HG02885 (cell line): Measurements from ENCODE around the gene SLC22A3.

Experiments used
- ATAC-seq: cut with Tn5 transposase; IDR thresholded peaks from one replicate; pipeline ENCODE4 v1.9.1; 2021; ENCODE audit warnings: mild to moderate bottlenecking; ENCODE audit not compliant: unreplicated experiment, poor library complexity

Gene SLC22A3

DNA sequence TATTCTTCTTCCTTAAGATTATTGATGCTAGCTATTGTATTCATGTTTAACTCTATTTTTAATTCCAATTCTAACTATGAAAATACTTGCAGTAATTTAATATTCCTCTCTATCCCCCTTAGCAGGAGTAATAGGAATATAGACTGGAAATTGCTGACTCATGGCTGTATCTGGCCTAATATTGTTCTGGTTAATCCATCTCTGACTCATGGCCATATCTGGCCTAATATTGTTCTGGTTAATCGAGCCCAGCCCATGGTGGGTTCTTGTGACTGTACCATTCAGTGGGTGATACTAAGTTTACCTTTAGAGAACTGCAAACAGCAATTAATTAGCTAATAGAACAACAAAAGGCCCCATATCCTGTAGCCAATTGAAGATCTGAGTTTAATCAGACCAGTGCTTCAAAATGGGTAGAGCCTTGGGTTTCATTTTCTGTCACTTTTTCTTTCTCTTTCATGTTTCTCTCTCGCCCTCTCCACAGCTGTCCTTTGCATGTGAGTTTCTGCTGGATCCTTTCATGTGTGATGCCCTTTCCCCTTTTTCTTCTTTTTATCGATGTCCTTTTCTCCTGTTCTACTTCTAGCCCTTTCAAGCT is 50.6 kb downstream of the SLC22A3 start:
- peak; percentile 98 for ATAC-seq

DNA sequence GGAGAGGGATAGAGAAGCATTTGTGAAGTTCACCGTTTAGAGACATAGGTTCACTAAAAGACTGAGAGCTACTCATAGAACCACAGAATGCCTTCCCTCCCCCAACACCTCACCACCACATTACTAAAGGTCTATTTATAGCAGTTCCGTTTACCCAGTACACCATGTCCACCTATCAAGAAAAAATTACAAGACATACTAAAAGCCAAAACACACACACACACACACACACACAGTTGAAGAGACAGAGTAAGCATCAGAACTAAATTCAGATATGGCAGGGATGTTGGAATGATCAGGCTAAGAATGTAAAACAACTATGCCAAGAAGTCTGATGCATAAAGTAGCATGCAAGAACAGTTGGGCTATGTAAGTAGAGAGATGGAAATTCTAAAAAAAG is 52.3 kb downstream of the SLC22A3 start:
- no peak for ATAC-seq

DNA sequence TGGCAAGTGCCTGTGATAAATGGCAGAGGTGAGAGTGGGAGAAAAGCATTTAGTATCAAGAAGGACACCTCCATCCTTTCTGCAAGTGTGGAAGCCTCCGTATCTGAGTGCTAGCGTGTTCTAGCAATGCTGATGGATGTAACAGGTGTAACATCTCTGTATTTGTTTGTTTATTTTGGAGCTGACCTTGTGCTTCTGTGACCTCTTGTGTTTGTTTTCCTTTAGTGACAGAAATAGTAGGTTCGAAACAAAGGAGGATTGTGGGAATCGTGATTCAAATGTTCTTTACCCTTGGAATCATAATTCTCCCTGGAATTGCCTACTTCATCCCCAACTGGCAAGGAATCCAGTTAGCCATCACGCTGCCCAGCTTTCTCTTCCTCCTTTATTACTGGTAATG is 60.4 kb downstream of the SLC22A3 start:
- no peak for ATAC-seq

GRCh38 chr6:160412993-160413392 is 64.8 kb downstream of the SLC22A3 start:
- ATAC-seq, result no peak

GRCh38 chr6:160417146-160417545 is 69.0 kb downstream of the SLC22A3 start:
- ATAC-seq, result no peak

GRCh38 chr6:160417550-160417949 is 69.4 kb downstream of the SLC22A3 start:
- ATAC-seq, result no peak

DNA sequence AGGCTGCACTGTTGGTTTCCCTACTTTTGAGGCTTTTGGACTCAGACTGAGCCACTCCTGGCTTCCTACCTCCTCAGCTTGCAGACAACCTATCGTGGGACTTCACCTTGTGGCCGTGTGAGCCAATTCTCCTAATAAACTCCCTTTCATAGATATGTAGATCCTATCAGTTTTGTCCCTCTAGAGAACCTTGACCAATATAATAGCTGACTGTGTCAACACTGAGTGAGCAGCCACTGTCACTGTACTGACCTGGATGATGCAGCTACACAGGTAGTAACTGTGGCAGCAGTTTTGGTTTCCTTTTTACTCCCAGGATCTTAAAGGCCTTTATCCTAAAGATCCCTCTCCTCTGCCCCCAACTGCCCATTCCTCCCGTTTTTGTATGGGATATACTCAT is 70.2 kb downstream of the SLC22A3 start:
- ATAC-seq, result no peak

GRCh38 chr6:160419488-160419887 is 71.3 kb downstream of the SLC22A3 start:
- ATAC-seq, result no peak

- ATAC-seq, result no peak
These were observed 72.2 kb downstream of the SLC22A3 start for GRCh38 chr6:160420253-160420968.

- no peak for ATAC-seq
These were observed 72.9 kb downstream of the SLC22A3 start for GRCh38 chr6:160420969-160421556.

DNA sequence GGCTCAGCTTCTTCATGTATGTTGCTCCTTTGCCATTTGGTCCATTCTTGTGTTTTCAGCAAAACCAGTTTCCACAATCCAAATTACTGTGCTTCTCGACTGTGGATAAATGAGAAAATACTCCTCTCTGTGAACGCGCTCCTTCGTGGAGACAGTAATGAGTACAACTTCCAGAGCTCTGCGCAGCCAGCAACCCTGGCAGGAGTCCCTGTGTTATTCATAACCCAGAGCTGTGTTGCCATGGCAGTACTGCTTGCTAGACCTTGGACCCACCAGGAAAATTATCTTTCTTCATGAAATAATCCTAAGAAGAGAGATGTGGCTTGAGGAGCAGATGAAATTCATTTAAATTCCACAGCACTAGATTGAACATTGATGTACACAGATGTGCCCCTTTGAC is 73.7 kb downstream of the SLC22A3 start:
- ATAC-seq, result no peak

- ATAC-seq, result no peak
These were observed 76.1 kb downstream of the SLC22A3 start for GRCh38 chr6:160424256-160424655.

GRCh38 chr6:160426136-160426535 is 78.0 kb downstream of the SLC22A3 start:
- no peak for ATAC-seq

GRCh38 chr6:160427312-160428068 is 79.3 kb downstream of the SLC22A3 start:
- ATAC-seq, result no peak

DNA sequence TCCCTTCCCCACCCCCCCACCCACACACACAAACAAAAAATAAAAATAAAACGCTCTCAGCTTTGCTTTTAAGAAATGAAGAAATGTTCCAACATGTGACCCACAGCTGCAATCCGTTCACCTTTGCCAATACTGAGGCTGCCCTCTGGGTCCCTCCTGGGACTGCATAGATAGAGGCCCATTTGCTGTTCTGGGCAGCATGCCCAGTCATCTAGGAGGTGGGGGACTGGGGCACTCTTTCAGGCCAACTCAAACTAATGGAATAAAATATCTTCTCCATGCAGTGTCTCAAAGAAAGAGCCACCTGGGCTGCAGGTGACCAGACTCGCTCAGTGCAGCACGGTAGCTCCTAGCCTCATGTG is 79.9 kb downstream of the SLC22A3 start:
- ATAC-seq, result no peak

- ATAC-seq, result no peak
These were observed 80.8 kb downstream of the SLC22A3 start for GRCh38 chr6:160428818-160429619.

GRCh38 chr6:160429620-160429895 is 81.4 kb downstream of the SLC22A3 start:
- ATAC-seq, result no peak

DNA sequence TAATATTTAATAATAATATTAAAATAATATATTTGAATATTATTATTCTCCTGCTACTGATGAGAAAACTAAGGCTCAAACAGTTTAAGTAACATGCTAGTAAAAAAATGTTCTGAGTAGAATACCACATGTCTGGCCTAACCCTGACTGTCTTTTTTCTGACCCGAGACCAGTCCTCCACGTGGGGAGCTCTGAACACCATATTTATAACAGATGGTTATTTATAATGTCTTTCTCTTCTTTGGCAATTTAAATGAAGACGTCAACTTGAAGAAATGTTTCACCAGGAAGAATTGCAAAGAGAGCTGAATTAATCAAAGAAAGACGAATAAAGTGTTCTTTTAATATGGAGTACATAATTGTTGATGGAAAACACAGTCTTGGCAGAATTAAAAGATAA is 82.0 kb downstream of the SLC22A3 start:
- ATAC-seq, result no peak

DNA sequence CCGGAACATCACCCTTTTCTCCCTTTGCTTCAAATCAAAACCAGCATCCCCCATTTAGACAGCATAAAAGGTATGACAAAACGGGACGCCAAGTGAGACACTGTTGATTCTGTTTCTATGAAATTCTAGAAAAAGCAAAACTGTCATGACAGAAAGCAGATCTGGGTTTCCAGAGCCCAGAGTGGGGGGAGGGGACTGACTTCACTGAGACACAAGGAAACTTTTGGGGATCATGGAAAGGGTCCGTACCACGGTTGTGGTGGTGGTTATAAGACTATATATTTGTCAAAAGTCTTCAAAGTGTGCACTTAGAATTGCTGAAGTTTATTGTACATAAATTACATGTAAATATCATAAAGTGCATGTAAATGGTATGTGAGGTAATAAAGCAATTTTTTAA is 82.6 kb downstream of the SLC22A3 start:
- no peak for ATAC-seq

DNA sequence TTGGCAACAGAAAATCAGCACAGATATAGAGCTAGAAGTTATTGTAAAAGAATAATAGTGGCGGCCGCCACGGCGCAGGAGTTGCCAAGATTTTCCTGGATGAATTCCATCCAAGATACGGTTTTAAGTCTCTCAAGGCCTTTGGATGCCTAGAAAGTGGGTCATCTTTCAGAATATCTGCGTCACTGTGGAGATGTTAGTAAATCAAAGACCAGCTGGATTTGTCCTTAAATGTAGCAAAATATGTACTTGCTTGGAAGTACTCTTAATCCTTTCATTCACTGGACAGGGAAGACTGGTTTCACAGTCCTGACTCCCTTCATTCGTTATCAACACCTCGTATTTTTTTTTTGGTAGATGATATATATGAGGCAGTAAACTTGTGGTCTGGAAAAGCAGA is 83.0 kb downstream of the SLC22A3 start:
- ATAC-seq, result no peak
